Mesendoderm (in vitro differentiated cells): ENCODE results near the gene OSBPL10.

ENCODE experiments used
- DNase-seq: peaks from one replicate; pipeline ENCODE4 v3.0.0; 2013
- H2AK5ac ChIP-seq: 2 replicates; pipeline ENCODE4 v1.6.1; 2013; ENCODE audit warnings: low read length, inconsistent platforms
- H2BK120ac ChIP-seq: 2 replicates; pipeline ENCODE4 v1.6.1; 2013; ENCODE audit warnings: low read depth, mild to moderate bottlenecking, low read length, moderate library complexity, mixed read lengths
- H2BK15ac ChIP-seq: replicated peaks from 2 replicates; pipeline ENCODE4 v1.6.1; 2013; ENCODE audit warnings: low read depth, mild to moderate bottlenecking, moderate library complexity
- H2BK5ac ChIP-seq: 2 replicates; pipeline ENCODE4 v1.6.1; 2013; ENCODE audit warnings: low read length, inconsistent platforms
- H3K18ac ChIP-seq: 2 replicates; pipeline ENCODE4 v1.6.1; 2013; ENCODE audit warnings: mild to moderate bottlenecking, low read length, mixed read lengths
- H3K23ac ChIP-seq: one replicate; pipeline ENCODE4 v1.6.1; 2013; ENCODE audit warnings: low read length
- H3K27ac ChIP-seq: 2 replicates; pipeline ENCODE4 v1.5.1; 2013; ENCODE audit warnings: low read depth, mild to moderate bottlenecking, inconsistent platforms, low read length, moderate library complexity
- H3K27me3 ChIP-seq: 2 replicates; pipeline ENCODE4 v1.6.1; 2013; ENCODE audit warnings: low read length, control low read depth, mild to moderate bottlenecking, inconsistent platforms; ENCODE audit not compliant: insufficient read depth, poor library complexity
- H3K36me3 ChIP-seq: 2 replicates; pipeline ENCODE4 v1.6.1; 2013; ENCODE audit warnings: low read length, inconsistent platforms; ENCODE audit not compliant: control insufficient read depth, insufficient read depth
- H3K4ac ChIP-seq: one replicate; pipeline ENCODE4 v1.6.1; 2013; ENCODE audit warnings: low read depth, mild to moderate bottlenecking, low read length, moderate library complexity
- H3K4me1 ChIP-seq: 2 replicates; pipeline ENCODE4 v1.6.1; 2013; ENCODE audit warnings: low read depth, low read length, inconsistent platforms; ENCODE audit not compliant: control insufficient read depth
- H3K4me2 ChIP-seq: 2 replicates; pipeline ENCODE4 v1.6.1; 2013; ENCODE audit warnings: low read length
- H3K4me3 ChIP-seq: 2 replicates; pipeline ENCODE4 v1.5.1; 2013; ENCODE audit warnings: mild to moderate bottlenecking, low read length
- H3K56ac ChIP-seq: one replicate; pipeline ENCODE4 v1.6.1; 2013; ENCODE audit warnings: low read length
- H3K79me1 ChIP-seq: 2 replicates; pipeline ENCODE4 v1.6.1; 2013; ENCODE audit warnings: low read length, inconsistent platforms
- H3K79me2 ChIP-seq: 2 replicates; pipeline ENCODE4 v1.6.1; 2013; ENCODE audit warnings: mild to moderate bottlenecking, low read length; ENCODE audit not compliant: control insufficient read depth, insufficient read depth
- H3K9ac ChIP-seq: 2 replicates; pipeline ENCODE4 v1.6.1; 2013; ENCODE audit warnings: low read length, inconsistent platforms
- H4K5ac ChIP-seq: one replicate; pipeline ENCODE4 v1.6.1; 2013; ENCODE audit warnings: low read length
- H4K8ac ChIP-seq: one replicate; pipeline ENCODE4 v1.6.1; 2013; ENCODE audit warnings: low read depth, mild to moderate bottlenecking, control low read depth, low read length, moderate library complexity
- WGBS: extraction: QIAGEN DNeasy Blood & Tissue Kit; methylation state at CpG from one replicate; pipeline ENCODE4 v1.1.7; 2013; ENCODE audit warnings: low lambda C conversion rate, missing lambda C conversion rate; ENCODE audit not compliant: insufficient coverage; ENCODE audit errors: extremely low coverage; 5-methylcytosine and 5-hydroxymethylcytosine counted together

The OSBPL10 gene

GRCh38 chr3:31753050-31753425, 228.0 kb downstream of the OSBPL10 start:
- WGBS, result no CpG with 5 or more reads among the region's 7 CpGs
- Histone ChIP-seq H3K27ac (no peak overlapping the region), H3K4me2 (no peak overlapping the region), H2BK120ac (no peak overlapping the region), H3K79me2 (no peaks in the 10 kb centered on the region), H3K36me3 (no peaks in the 10 kb centered on the region), H4K5ac (no peak overlapping the region), H3K4ac (no peak overlapping the region), H3K18ac (no peak overlapping the region), H4K8ac (no peak overlapping the region), H2BK5ac (no peak overlapping the region), H3K4me1 (no peaks in the 10 kb centered on the region), H3K23ac (no peak overlapping the region), H2AK5ac (no peak overlapping the region), H2BK15ac (no peak overlapping the region), H3K27me3 (no peaks in the 10 kb centered on the region), H3K56ac (no peak overlapping the region), H3K9ac (no peak overlapping the region), H3K4me3 (no peak overlapping the region), H3K79me1 (no peaks in the 10 kb centered on the region)
- no peak for DNase-seq

DNA sequence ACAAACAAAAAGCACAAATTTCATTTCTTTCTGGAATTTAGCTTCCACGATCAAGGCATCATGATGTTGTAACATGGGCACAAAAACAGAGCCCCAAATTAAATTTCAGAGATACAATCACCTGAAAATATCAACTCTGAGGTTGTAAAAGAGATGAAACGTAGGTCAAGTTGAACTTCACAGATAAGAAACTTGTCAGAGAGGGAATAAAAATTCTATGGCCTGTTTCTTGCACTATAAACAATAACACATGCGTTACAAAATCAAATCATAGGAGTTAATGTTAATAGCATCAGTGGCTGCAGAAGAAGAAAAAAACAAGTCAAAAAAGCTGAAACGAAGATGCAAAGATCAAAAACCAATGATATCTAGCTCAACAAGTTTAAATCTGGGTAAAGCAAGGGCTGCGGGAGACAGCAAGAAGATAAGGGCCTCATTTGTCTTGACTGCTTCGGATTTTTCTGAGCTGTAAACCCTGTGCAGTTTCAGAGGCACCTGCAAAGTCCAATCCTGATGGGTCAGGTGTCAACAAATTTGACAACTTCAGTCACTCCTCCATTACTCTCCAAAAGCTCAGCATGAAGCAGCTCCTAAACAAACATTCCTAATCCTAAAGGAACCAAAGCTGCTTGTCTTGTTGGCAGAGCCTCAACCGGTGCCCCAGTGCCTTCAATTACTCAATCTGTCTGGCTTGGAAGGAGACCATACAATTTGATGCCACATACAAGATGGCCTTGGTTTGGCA, 228.6 kb downstream of the OSBPL10 start:
- Histone ChIP-seq H2BK15ac (no peak overlapping the region), H4K5ac (no peak overlapping the region), H3K18ac (no peak overlapping the region), H3K36me3 (no peaks in the 10 kb centered on the region), H3K27me3 (no peaks in the 10 kb centered on the region), H3K4me3 (no peak overlapping the region), H3K27ac (no peak overlapping the region), H2AK5ac (no peak overlapping the region), H3K4me1 (no peaks in the 10 kb centered on the region), H3K79me2 (no peaks in the 10 kb centered on the region), H3K23ac (no peak overlapping the region), H3K56ac (no peak overlapping the region), H3K4me2 (no peak overlapping the region), H2BK120ac (no peak overlapping the region), H3K9ac (no peak overlapping the region), H3K4ac (no peak overlapping the region), H2BK5ac (no peak overlapping the region), H4K8ac (no peak overlapping the region), H3K79me1 (no peaks in the 10 kb centered on the region)
- no peak for DNase-seq
- no CpG with 5 or more reads among the region's 7 CpGs for WGBS

- no peak for DNase-seq
- H3K18ac ChIP-seq, result no peak overlapping the region
- WGBS, result no CpG with 5 or more reads among the region's 2 CpGs
These were observed 230.7 kb downstream of the OSBPL10 start for GRCh38 chr3:31750341-31750740.

DNA sequence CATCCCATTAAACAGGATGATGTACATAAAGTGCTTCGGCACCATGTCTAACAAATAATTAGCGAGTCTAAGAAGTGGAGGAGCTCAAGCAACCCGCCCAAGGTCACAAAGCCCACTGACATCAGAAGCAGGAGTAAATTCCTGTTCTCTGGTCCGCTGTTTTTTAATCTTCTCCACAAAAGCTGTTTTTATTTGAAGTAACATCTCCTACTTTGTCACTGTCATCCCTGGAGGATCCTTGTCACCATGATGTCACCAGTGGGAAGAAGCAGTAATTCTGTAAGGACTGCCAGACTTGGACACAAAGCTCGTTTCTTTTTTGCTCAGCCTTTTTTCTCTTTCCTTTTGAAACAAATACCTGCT, 232.1 kb downstream of the OSBPL10 start:
- Histone ChIP-seq H4K8ac (no peak overlapping the region), H3K18ac (no peak overlapping the region), H2BK120ac (no peak overlapping the region), H2AK5ac (no peak overlapping the region), H3K36me3 (no peaks in the 10 kb centered on the region), H3K4me3 (no peak overlapping the region), H3K4me1 (no peaks in the 10 kb centered on the region), H3K4ac (no peak overlapping the region), H4K5ac (no peak overlapping the region), H3K79me1 (no peaks in the 10 kb centered on the region), H2BK15ac (no peak overlapping the region), H3K9ac (no peak overlapping the region), H3K27ac (no peak overlapping the region), H3K79me2 (no peaks in the 10 kb centered on the region), H3K23ac (no peak overlapping the region), H3K4me2 (no peak overlapping the region), H2BK5ac (no peak overlapping the region), H3K56ac (no peak overlapping the region), H3K27me3 (no peaks in the 10 kb centered on the region)
- no CpG with 5 or more reads among the region's 5 CpGs for WGBS
- DNase-seq, result no peak

More at GRCh38 chr3:31750341-31750740, 230.7 kb downstream of the OSBPL10 start:
- Histone ChIP-seq H3K36me3 (no peaks in the 10 kb centered on the region), H3K79me1 (no peaks in the 10 kb centered on the region), H3K56ac (no peak overlapping the region), H3K4me2 (no peak overlapping the region), H3K4me3 (no peak overlapping the region), H3K27ac (no peak overlapping the region), H3K79me2 (no peaks in the 10 kb centered on the region), H2BK120ac (no peak overlapping the region), H3K9ac (no peak overlapping the region), H3K4me1 (no peaks in the 10 kb centered on the region), H3K27me3 (no peaks in the 10 kb centered on the region), H2AK5ac (no peak overlapping the region), H2BK5ac (no peak overlapping the region), H3K23ac (no peak overlapping the region), H4K8ac (no peak overlapping the region), H3K4ac (no peak overlapping the region), H2BK15ac (no peak overlapping the region), H4K5ac (no peak overlapping the region)

GRCh38 chr3:31748281-31748932, 232.7 kb downstream of the OSBPL10 start:
- H2AK5ac ChIP-seq, result no peak overlapping the region
- H3K79me1 ChIP-seq, result no peaks in the 10 kb centered on the region
- H4K8ac ChIP-seq, result no peak overlapping the region
- H2BK120ac ChIP-seq, result no peak overlapping the region
- H3K23ac ChIP-seq, result no peak overlapping the region
- DNase-seq, result no peak
- H3K4me1 ChIP-seq, result no peaks in the 10 kb centered on the region
- H3K27me3 ChIP-seq, result no peaks in the 10 kb centered on the region
- no peak overlapping the region for H3K4ac ChIP-seq
- no peak overlapping the region for H3K18ac ChIP-seq
- no peak overlapping the region for H3K9ac ChIP-seq
- H4K5ac ChIP-seq, result no peak overlapping the region
- no peaks in the 10 kb centered on the region for H3K79me2 ChIP-seq
- WGBS, result no CpG with 5 or more reads among the region's 5 CpGs
- no peak overlapping the region for H2BK5ac ChIP-seq
- H3K56ac ChIP-seq, result no peak overlapping the region
- H3K4me2 ChIP-seq, result no peak overlapping the region
- no peak overlapping the region for H3K27ac ChIP-seq
- no peak overlapping the region for H2BK15ac ChIP-seq
- H3K36me3 ChIP-seq, result no peaks in the 10 kb centered on the region
- H3K4me3 ChIP-seq, result no peak overlapping the region
